ENCODE results near the gene RNF103. TPM values are rescaled to one million over a fixed set of nuclear protein-coding genes. Genes with fewer than 3 reads are reported as not detected.
"Not testable (repeated sequence)": the region's sequence is repeated elsewhere in the genome, so short reads cannot be mapped to it uniquely, and the experiment has no call there.

Gene RNF103
- total RNA-seq, 2 experiments from 2014 or later = 124 to 130 TPM

DNA sequence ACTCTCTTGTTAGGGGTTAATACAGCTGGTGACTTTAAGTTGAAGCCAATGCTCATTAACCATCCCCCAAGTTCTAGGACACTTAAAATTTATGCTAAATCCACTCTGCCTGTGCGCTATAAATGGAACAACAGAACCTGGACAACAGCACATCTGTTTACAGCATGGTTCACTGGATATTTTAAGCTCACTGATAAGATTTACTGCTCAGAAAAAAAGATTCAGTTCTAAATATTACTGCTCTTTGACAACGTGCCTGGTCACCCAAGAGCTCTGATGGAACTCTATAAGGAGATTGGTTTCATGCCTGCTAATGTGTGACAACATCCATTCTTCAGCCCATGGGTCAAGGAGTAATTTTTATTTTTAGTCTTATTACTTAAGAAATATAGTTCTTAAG, 27.5 kb downstream of the RNF103 start:
- no peak for DNase-seq
- ChIA-PET POLR2A (interaction anchor here (0.8 kb wide), 1 partner anchor 12 kb away, joined by 3 read pairs; no protein-coding TSS in a partner anchor), CTCF (interaction anchor here (1.1 kb wide), 1 partner anchor 16 kb away, joined by 3 read pairs; no protein-coding TSS in a partner anchor)
- H3K27ac ChIP-seq (ENCODE audit: low read depth in 1 of 2, low read length in 2 of 2) = no peak overlapping the region
- no peak for TF ChIP-seq CTCF (IDR thresholded peaks at IDR 0.05)
- no peak overlapping the region for H3K4me3 Mint-ChIP-seq
- H3K27me3 Mint-ChIP-seq = peaks cover 9% of the 10 kb centered on the region
- ATAC-seq (ENCODE audit: poor library complexity) = no peak
- no peaks in the 10 kb centered on the region for H3K9me3 ChIP-seq (ENCODE audit: control insufficient read depth in 1 of 2, insufficient read depth in 1 of 2, low read length in 2 of 2)
- intact Hi-C loops (cut with DNase I, micrococcal nuclease) = no loop called here
- H3K36me3 ChIP-seq (ENCODE audit: insufficient read depth, low read length) = no peaks in the 10 kb centered on the region
- H3K4me3 ChIP-seq (ENCODE audit: low read length) = no peak overlapping the region
- no peaks in the 10 kb centered on the region for H3K4me1 Mint-ChIP-seq (ENCODE audit: low read depth)
- no peaks in the 10 kb centered on the region for H3K9me3 Mint-ChIP-seq
- no peaks in the 10 kb centered on the region for H3K4me1 ChIP-seq (ENCODE audit: insufficient read depth, low read length)
- no peak overlapping the region for H3K27ac Mint-ChIP-seq
- H3K27me3 ChIP-seq (ENCODE audit: control insufficient read depth in 1 of 2, insufficient read depth in 2 of 2, low read length in 2 of 2) = no peaks in the 10 kb centered on the region
- H3K36me3 Mint-ChIP-seq (ENCODE audit: low read depth) = no peaks in the 10 kb centered on the region

DNA sequence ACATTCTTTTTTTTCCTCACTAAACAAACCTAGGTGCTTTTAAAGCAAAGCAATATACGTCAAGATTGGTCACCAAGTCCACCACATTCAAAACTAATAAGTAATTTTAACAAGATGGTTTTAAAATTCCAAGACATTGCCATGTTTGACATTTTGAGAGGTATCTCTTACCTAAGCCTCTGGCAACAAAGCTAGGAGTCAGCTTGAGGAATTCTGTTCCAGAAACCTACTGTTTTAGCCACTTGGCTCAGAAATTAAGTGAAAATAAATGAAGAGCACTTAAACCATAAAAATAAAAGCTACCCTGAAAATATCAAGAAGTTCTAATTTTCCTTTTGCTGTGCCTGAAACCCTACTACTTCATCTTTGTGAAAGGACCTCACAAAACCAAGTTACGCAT, 30.4 kb downstream of the RNF103 start:
- H3K36me3 ChIP-seq (ENCODE audit: insufficient read depth, low read length) = no peaks in the 10 kb centered on the region
- H3K27ac ChIP-seq (ENCODE audit: low read depth in 1 of 2, low read length in 2 of 2) = no peak overlapping the region
- Mint-ChIP-seq H3K36me3 (ENCODE audit: low read depth) (no peaks in the 10 kb centered on the region), H3K27ac (no peak overlapping the region), H3K4me1 (ENCODE audit: low read depth) (no peaks in the 10 kb centered on the region), H3K9me3 (peaks cover 3% of the 10 kb centered on the region), H3K4me3 (no peak overlapping the region), H3K27me3 (peaks cover 9% of the 10 kb centered on the region)
- no peak for TF ChIP-seq CTCF (IDR thresholded peaks at IDR 0.05)
- H3K9me3 ChIP-seq (ENCODE audit: control insufficient read depth in 1 of 2, insufficient read depth in 1 of 2, low read length in 2 of 2) = peaks cover 0 to 3% of the 10 kb centered on the region in 2 experiments
- DNase-seq (no peak), ATAC-seq (ENCODE audit: poor library complexity) (no peak)
- H3K4me3 ChIP-seq (ENCODE audit: low read length) = no peak overlapping the region
- ChIA-PET POLR2A (interaction anchor here (0.8 to 2.0 kb wide), 2 partner anchors 9 to 31 kb away, joined by 3 to 6 read pairs; partner anchors contain the start of gene CHMP3), CTCF (no interaction called here)
- H3K27me3 ChIP-seq (ENCODE audit: control insufficient read depth in 1 of 2, insufficient read depth in 2 of 2, low read length in 2 of 2) = no peaks in the 10 kb centered on the region
- intact Hi-C loops (cut with DNase I, micrococcal nuclease) = no loop called here
- H3K4me1 ChIP-seq (ENCODE audit: insufficient read depth, low read length) = no peaks in the 10 kb centered on the region

GRCh38 chr2:86592547-86593230, 31.0 kb downstream of the RNF103 start:
- Histone ChIP-seq H3K27ac (ENCODE audit: low read depth in 1 of 2, low read length in 2 of 2) (no peak overlapping the region), H3K36me3 (ENCODE audit: insufficient read depth, low read length) (no peaks in the 10 kb centered on the region), H3K4me3 (ENCODE audit: low read length) (no peak overlapping the region), H3K4me1 (ENCODE audit: insufficient read depth, low read length) (no peaks in the 10 kb centered on the region), H3K9me3 (ENCODE audit: control insufficient read depth in 1 of 2, insufficient read depth in 1 of 2, low read length in 2 of 2) (peaks cover 0 to 3% of the 10 kb centered on the region in 2 experiments), H3K27me3 (ENCODE audit: control insufficient read depth in 1 of 2, insufficient read depth in 2 of 2, low read length in 2 of 2) (no peaks in the 10 kb centered on the region)
- TF ChIP-seq CTCF (IDR thresholded peaks at IDR 0.05) = no peak
- ATAC-seq (ENCODE audit: poor library complexity) = no peak
- Mint-ChIP-seq H3K4me3 (no peak overlapping the region), H3K9me3 (peaks cover 3% of the 10 kb centered on the region), H3K27ac (no peak overlapping the region), H3K36me3 (ENCODE audit: low read depth) (no peaks in the 10 kb centered on the region), H3K27me3 (peaks cover 9% of the 10 kb centered on the region), H3K4me1 (ENCODE audit: low read depth) (no peaks in the 10 kb centered on the region)
- ChIA-PET POLR2A (interaction anchor here (0.8 to 2.0 kb wide), 2 partner anchors 8 to 30 kb away, joined by 3 to 6 read pairs; partner anchors contain the start of gene CHMP3), CTCF (no interaction called here)
- DNase-seq = no peak
- intact Hi-C loops (cut with DNase I, micrococcal nuclease) = no loop called here

GRCh38 chr2:86589701-86590100, 34.0 kb downstream of the RNF103 start:
- H3K27me3 ChIP-seq (ENCODE audit: control insufficient read depth in 1 of 2, insufficient read depth in 2 of 2, low read length in 2 of 2); DNase-seq; POLR2A ChIA-PET; ATAC-seq (ENCODE audit: poor library complexity); H3K36me3 ChIP-seq (ENCODE audit: insufficient read depth, low read length); H3K4me1 ChIP-seq (ENCODE audit: insufficient read depth, low read length); intact Hi-C loops (cut with DNase I, micrococcal nuclease); H3K27ac ChIP-seq (ENCODE audit: low read depth in 1 of 2, low read length in 2 of 2); H3K27me3 Mint-ChIP-seq; H3K36me3 Mint-ChIP-seq (ENCODE audit: low read depth); CTCF ChIA-PET; H3K9me3 Mint-ChIP-seq; H3K9me3 ChIP-seq (ENCODE audit: control insufficient read depth in 1 of 2, insufficient read depth in 1 of 2, low read length in 2 of 2); H3K27ac Mint-ChIP-seq; H3K4me1 Mint-ChIP-seq (ENCODE audit: low read depth); H3K4me3 ChIP-seq (ENCODE audit: low read length); H3K4me3 Mint-ChIP-seq: not testable (repeated sequence)
